GM18858 (cell line): ENCODE measurements around the gene L1CAM.

ENCODE experiments used
- ATAC-seq: cut with Tn5 transposase; IDR thresholded peaks from one replicate; pipeline ENCODE4 v1.9.1; 2021; ENCODE audit not compliant: unreplicated experiment

Gene L1CAM

GRCh38 chrX:153878969-153879653 lies 6.9 kb downstream of the L1CAM start:
- ATAC-seq, result no peak

DNA sequence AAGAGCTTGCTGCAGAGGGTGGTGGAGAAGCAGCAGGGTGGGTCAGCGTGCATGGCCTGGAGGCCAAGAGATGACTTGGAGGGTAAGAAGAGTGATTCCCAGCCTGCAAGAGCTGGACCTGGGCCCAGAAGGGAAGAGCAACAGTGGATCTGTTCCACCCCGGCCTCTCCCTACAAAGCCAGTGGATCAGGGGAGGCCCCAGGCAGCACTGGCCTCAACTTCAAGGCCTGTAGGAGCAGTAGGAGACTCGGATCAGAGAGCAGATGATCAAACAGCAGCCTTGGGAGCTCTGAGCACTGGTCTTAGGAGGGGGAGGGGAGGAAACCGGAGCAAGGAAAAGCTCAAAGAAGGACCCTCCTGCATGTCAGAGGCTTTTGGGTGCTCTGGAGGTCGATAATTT lies 7.6 kb downstream of the L1CAM start:
- no peak for ATAC-seq

- no peak for ATAC-seq
These were observed 8.3 kb downstream of the L1CAM start for GRCh38 chrX:153877571-153878261.

- ATAC-seq, result no peak
These were observed 9.9 kb downstream of the L1CAM start for GRCh38 chrX:153876112-153876491.

DNA sequence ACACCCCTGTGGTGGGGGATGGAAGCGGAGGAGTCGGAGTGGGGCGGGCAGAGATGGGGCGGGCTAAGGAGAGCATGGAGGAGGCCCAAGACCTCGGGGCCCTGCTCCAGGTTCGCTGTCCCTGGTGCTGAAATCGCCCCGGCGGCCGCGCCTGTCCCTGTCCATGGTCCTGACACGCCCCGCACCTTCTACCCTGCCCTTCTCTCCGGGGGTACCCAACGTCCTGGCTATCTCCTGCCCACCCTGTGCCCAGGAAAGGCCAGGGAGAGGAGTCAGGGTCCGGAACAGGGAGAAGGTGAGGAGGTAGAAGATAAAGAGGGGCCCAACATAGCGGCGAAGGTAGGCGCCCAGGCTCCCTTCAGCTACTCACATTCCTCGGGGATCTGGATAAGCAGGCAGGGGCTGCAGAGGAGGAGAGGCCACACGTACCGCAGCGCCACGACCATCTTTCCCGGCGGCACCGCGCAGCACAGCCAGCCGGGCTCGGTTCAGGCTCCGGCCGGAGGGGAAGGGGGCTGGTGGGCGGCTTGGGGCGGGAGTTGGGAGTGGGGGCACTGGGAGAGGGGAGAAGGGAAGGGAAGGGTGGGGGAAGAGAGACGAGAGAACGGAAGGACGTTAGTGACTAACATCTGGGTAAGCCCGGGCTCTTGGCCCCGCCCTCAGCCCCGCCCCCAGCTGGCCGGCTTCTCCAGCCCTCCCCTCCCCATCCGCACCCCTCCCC lies 10.4 kb downstream of the L1CAM start:
- ATAC-seq, result no peak

GRCh38 chrX:153874366-153875125 lies 11.4 kb downstream of the L1CAM start:
- ATAC-seq, result no peak

- no peak for ATAC-seq
These were observed 11.9 kb downstream of the L1CAM start for GRCh38 chrX:153874085-153874365.

GRCh38 chrX:153873282-153874084 lies 12.5 kb downstream of the L1CAM start:
- no peak for ATAC-seq

DNA sequence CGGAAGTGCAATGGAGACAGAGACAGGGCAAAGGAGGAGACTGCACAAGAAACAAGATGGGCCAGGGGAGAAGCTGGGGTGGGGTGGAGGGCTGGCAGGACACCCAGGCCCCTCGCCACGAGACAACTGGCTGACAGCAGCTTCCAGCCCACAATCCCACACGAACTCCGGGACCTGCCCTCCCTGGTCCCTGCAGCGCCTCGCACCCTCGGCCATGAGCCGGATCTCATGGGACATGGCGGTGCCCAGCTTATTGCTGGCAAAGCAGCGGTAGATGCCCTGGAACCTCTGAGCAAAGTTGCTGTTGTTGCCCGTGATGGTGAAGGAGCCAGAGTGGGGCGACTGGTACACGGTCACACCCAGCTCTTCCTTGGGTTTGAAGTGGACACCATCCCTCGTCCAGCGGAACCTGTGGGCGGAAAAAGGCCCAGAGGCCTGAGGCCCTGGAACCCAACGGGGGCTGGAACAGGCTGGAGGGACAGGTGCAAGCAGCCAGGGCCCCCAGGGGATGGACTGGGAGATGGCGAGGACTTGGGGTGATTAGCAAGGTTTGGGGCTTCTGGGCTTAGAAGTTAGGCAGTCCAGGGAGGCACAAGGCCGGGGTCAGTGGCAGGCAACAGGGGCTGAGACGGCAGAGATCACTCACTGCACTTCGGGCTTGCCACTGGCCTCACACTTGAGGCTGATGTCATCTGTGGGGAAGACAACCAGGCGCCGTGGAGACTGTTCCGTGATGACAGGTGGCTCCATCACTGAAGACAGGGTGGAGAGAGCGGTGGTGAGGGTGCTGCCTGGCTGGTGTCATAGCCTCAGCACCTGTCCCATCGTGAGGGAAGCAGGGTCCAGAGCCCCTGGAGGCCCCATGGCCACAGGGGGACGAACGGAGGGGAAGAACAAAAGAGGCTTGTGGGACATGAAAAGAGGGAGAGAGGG lies 13.8 kb downstream of the L1CAM start:
- ATAC-seq, result no peak

- ATAC-seq, result no peak
These were observed 14.5 kb downstream of the L1CAM start for GRCh38 chrX:153871451-153871850.

- no peak for ATAC-seq
These were observed 15.1 kb downstream of the L1CAM start for GRCh38 chrX:153870791-153871360.

GRCh38 chrX:153870288-153870690 lies 15.7 kb downstream of the L1CAM start:
- no peak for ATAC-seq

DNA sequence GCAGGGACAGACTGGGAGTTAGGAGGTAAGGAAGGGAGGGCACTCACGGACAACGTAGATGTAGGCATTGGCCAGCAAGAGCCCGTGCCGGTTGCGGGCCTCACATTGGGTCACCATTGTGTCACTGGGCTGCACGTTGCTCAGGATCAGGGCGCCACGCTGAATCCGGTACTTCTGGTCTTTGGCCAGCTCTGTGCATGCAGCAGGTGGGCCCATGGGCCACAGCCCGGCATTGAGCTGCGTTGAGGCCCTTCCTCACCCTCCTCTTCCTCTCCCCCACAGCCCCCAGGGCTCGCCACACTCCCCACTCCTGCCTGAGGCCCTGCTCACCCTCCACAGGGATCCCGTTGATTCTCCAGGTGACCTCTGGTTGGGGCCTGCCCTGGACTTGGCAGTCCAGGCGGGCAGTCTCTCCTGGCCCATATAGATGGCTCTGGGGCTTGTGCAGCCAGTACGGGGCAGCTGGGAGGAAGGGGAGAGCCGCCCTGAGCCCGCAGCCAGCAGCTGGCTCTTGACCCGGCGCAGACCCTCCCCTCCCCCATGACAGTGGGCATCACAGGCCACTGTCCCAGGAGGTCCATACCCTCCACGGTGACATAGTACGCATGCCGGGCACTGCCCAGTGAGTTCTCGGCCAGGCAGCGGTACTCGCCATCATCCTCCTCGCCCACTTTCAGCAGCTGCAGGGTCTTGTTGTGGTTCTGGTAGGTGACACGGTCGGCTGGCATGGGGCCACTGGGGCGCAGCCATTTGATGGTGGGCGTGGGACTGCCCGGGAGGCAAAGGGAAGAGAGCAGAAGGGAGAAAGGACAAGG lies 16.3 kb downstream of the L1CAM start:
- no peak for ATAC-seq

DNA sequence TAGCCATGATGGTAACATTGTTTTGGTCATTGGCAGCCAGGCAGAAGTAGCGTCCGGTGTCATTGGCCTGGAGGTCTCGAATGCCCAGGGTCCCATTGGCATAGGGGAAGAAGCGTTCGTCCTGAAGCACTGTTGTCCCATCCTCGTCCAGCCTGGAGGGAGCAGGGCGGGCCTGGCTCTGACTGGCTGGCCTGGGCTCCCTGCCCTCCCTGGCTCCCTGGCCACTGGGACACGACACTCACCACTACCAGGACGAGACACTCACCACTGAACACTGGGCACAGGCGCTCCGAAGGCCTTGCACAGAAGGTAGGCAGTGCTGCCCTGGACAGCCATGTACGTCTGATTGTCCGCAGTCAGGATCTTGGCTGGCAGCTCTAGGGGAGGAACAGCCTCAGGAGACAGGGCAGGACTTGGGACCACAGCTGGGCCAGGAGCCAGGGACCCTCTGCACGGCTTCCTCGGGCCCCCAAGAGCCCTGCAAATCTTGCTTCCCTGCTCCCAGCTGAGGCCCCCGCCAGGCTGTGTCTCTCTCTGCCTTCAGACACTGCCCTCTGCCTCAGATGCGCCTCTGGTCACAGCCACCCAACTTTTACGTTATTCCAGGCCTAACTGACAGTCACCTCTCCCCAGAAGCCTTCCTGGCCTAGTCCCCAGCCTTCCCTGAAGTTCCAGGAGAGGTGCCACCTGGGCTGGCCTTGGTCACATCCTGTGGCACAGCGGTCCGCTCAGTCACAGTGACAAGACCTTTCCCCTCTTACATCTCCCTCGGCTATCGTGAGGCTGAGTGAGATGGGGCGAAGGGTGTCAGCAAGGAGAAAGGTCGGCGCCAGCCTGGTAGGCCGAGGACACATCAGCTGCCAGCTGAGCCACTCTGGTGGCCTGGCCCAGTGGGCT lies 17.1 kb downstream of the L1CAM start:
- ATAC-seq, result no peak

- ATAC-seq, result no peak
These were observed 18.3 kb downstream of the L1CAM start for GRCh38 chrX:153867671-153868070.

DNA sequence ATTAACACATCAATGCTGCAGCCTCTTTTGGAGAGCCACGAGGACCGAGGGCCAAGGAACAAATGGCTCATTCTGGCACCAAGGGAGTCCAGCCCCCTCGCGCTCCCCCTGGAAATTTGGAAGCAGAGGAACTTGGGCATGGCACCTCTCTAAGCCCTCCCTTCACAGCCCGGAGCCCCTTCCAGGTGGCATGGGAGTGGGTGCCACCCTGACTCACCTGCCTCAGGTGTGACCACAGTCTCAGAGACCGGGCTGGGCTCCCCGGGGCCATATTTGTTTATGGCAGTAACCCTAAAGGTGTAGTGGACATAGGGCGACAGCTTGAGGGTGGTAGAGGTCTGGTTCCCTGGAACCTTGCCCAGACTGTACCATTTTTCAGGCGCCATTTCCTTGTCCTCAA lies 18.8 kb downstream of the L1CAM start:
- no peak for ATAC-seq

- ATAC-seq, result no peak
These were observed 19.5 kb downstream of the L1CAM start for GRCh38 chrX:153866302-153867019.
